GM12865 (cell line): ENCODE data around the gene SNHG17.
"Not testable (repeated sequence)": the region's sequence is repeated elsewhere in the genome, so short reads cannot be mapped to it uniquely, and the experiment has no call there.

Experiments
- DNase-seq: peaks from one replicate; pipeline ENCODE4 v3.0.0; 2010; ENCODE audit warnings: low read depth
- H3K4me3 ChIP-seq: 2 replicates; pipeline ENCODE4 v1.5.1; 2011; ENCODE audit warnings: mild to moderate bottlenecking, low read depth, low read length, control low read depth
- CTCF ChIP-seq: IDR thresholded peaks from 2 replicates; pipeline ENCODE4 v1.5.1; 2011; ENCODE audit warnings: low read length, control low read depth, low read depth, inconsistent platforms; ENCODE audit not compliant: insufficient read depth; ENCODE audit errors: missing control alignments

The SNHG17 gene

GRCh38 chr20:38447251-38447661, 12.1 kb upstream of the SNHG17 start:
- TF ChIP-seq CTCF: no peak
- DNase-seq: no peak
- peak overlapping the region; percentile 83 for H3K4me3 ChIP-seq

- peak overlapping the region; percentile 83 for H3K4me3 ChIP-seq
- TF ChIP-seq CTCF: peak; percentile 96
- DNase-seq: peak; percentile 98
Observed at GRCh38 chr20:38446441-38447209, 11.5 kb upstream of the SNHG17 start.

DNA sequence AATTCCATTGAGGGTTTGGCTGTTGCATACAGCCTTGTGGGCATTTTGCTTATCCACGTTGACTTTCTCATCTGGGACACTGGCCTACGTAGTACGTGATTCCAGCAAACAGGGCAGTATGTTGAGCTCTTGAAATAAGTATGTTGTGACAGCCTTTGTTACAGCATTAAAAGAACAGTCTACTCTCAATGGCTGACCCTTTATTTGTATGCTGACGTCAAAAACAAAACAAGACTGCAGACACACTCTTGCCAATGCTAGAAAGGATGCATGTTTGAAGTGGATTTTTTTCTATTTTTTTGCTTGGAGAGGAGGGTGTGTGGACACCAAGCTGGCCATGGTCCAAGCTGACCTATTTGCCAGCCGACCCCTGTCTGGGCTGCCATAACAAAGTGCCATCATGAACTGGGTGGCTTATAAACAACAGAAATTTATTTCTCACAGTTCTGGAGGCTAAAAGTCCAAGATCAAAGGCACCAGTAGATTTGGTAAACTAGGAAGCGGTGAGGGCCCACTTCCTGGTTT, 10.8 kb upstream of the SNHG17 start:
- TF ChIP-seq CTCF: no peak
- peak overlapping the region; percentile 25 for H3K4me3 ChIP-seq
- no peak for DNase-seq

GRCh38 chr20:38445381-38445796, 10.3 kb upstream of the SNHG17 start:
- no peak overlapping the region for H3K4me3 ChIP-seq
- no peak for TF ChIP-seq CTCF
- DNase-seq: no peak

GRCh38 chr20:38441916-38442315, 6.8 kb upstream of the SNHG17 start:
- no peak overlapping the region for H3K4me3 ChIP-seq
- no peak for TF ChIP-seq CTCF
- no peak for DNase-seq

GRCh38 chr20:38441110-38441509, 6.0 kb upstream of the SNHG17 start:
- not testable (repeated sequence) for H3K4me3 ChIP-seq, DNase-seq

DNA sequence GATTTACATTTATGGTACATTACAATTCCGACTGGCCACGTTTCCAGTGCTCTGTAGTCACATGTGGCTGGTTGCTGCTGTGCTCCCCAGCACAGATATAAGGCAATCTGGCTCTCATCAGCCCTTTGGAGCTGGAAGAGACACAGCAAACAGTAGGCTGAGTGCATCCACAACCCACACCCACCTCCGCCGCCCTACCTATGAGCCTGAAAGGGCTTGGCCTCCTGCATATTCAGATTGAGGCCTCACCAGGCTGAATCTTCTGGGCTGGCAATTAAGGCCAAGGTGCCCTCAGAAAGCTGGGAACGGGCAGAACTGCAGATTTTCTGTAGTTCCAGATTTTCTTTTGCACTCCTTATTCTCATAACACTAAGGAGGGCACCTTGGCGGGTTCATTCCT, 2.7 kb upstream of the SNHG17 start:
- no peak overlapping the region for H3K4me3 ChIP-seq
- DNase-seq: no peak
- TF ChIP-seq CTCF: no peak
